ENCODE data around the gene USH2A. TPM values are rescaled to one million over a fixed set of nuclear protein-coding genes. Genes with fewer than 3 reads are reported as not detected.

USH2A gene
- total RNA-seq, 2 experiments from 2014 or later, result not detected

GRCh38 chr1:216258386-216258785 is 164.9 kb downstream of the USH2A start:
- Mint-ChIP-seq H3K4me3 (no peak overlapping the region), H3K27ac (no peak overlapping the region), H3K4me1 (ENCODE audit: low read depth) (no peaks in the 10 kb centered on the region), H3K27me3 (no peaks in the 10 kb centered on the region), H3K36me3 (ENCODE audit: low read depth) (no peaks in the 10 kb centered on the region), H3K9me3 (peaks cover 11% of the 10 kb centered on the region)
- POLR2A ChIA-PET, result no interaction called here
- DNase-seq (no peak), ATAC-seq (no peak)
- no peak for TF ChIP-seq CTCF (IDR thresholded peaks at IDR 0.05)
- intact Hi-C loops (cut with micrococcal nuclease), result no loop called here
- CTCF ChIA-PET, result no interaction called here

- H3K36me3 Mint-ChIP-seq (ENCODE audit: low read depth), result no peaks in the 10 kb centered on the region
- intact Hi-C loops (cut with micrococcal nuclease), result no loop called here
- no peak for DNase-seq
- H3K9me3 Mint-ChIP-seq, result peaks cover 10% of the 10 kb centered on the region
- ChIA-PET POLR2A (no interaction called here), CTCF (no interaction called here)
- ATAC-seq, result no peak
- TF ChIP-seq CTCF (IDR thresholded peaks at IDR 0.05), result no peak
- no peaks in the 10 kb centered on the region for H3K27me3 Mint-ChIP-seq
- H3K4me3 Mint-ChIP-seq, result no peak overlapping the region
- no peaks in the 10 kb centered on the region for H3K4me1 Mint-ChIP-seq (ENCODE audit: low read depth)
- H3K27ac Mint-ChIP-seq, result no peak overlapping the region
These were observed 172.4 kb downstream of the USH2A start for GRCh38 chr1:216250861-216251260.

GRCh38 chr1:216248628-216249027 is 174.6 kb downstream of the USH2A start:
- CTCF ChIA-PET, result no interaction called here
- no peaks in the 10 kb centered on the region for H3K36me3 Mint-ChIP-seq (ENCODE audit: low read depth)
- POLR2A ChIA-PET, result no interaction called here
- no peaks in the 10 kb centered on the region for H3K4me1 Mint-ChIP-seq (ENCODE audit: low read depth)
- DNase-seq (no peak), ATAC-seq (no peak)
- H3K27ac Mint-ChIP-seq, result no peak overlapping the region
- no peak overlapping the region for H3K4me3 Mint-ChIP-seq
- no peaks in the 10 kb centered on the region for H3K27me3 Mint-ChIP-seq
- intact Hi-C loops (cut with micrococcal nuclease), result no loop called here
- peaks cover 6% of the 10 kb centered on the region for H3K9me3 Mint-ChIP-seq
- TF ChIP-seq CTCF (IDR thresholded peaks at IDR 0.05), result no peak

- CTCF ChIA-PET, result no interaction called here
- POLR2A ChIA-PET, result no interaction called here
- H3K36me3 Mint-ChIP-seq (ENCODE audit: low read depth), result no peaks in the 10 kb centered on the region
These were observed 175.3 kb downstream of the USH2A start for GRCh38 chr1:216247937-216248336.

GRCh38 chr1:216246577-216247203 is 176.6 kb downstream of the USH2A start:
- H3K27me3 Mint-ChIP-seq, result no peaks in the 10 kb centered on the region
- intact Hi-C loops (cut with micrococcal nuclease), result no loop called here
- DNase-seq (no peak), ATAC-seq (no peak)
- no peak for TF ChIP-seq CTCF (IDR thresholded peaks at IDR 0.05)
- CTCF ChIA-PET, result no interaction called here
- H3K36me3 Mint-ChIP-seq (ENCODE audit: low read depth), result no peaks in the 10 kb centered on the region
- no peaks in the 10 kb centered on the region for H3K4me1 Mint-ChIP-seq (ENCODE audit: low read depth)
- peaks cover 5% of the 10 kb centered on the region for H3K9me3 Mint-ChIP-seq
- H3K27ac Mint-ChIP-seq, result no peak overlapping the region
- POLR2A ChIA-PET, result no interaction called here
- H3K4me3 Mint-ChIP-seq, result no peak overlapping the region

More at GRCh38 chr1:216247937-216248336, 175.3 kb downstream of the USH2A start:
- Mint-ChIP-seq H3K27me3 (no peaks in the 10 kb centered on the region), H3K9me3 (peaks cover 6% of the 10 kb centered on the region), H3K4me3 (no peak overlapping the region), H3K4me1 (ENCODE audit: low read depth) (no peaks in the 10 kb centered on the region), H3K27ac (no peak overlapping the region)
- DNase-seq, result no peak
- ATAC-seq, result no peak
- TF ChIP-seq CTCF (IDR thresholded peaks at IDR 0.05), result no peak
- intact Hi-C loops (cut with micrococcal nuclease), result no loop called here
